ENCODE results near the gene LCP2. TPM values are rescaled to one million over a fixed set of nuclear protein-coding genes. Genes with fewer than 3 reads are reported as not detected.

The LCP2 gene
- total RNA-seq, 1 experiment from 2014 or later, result not detected

DNA sequence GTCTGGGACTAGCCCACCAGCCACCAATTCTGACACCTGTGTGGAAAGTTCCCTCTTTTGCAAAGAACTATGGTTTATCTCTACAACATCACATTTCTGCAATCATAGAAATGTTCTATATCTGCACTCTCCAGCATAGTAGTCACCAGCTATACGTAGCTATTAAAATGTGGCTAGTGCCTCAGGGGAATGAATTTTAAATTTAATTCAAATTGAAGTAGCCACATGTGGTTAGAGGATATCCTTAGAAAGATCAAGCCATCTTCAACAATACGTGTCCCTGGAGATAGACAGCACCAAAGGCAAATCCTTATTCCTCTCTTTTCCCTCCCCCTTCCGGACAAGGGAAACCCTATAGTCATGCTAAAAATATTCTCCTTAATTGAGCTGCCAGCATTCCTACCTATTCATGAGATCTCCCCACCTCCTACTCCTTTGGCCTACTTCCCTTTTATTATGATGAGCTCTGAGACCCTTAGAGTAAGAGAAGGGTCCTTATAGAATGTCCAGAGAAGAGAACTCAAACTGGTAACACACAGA is 11.1 kb downstream of the LCP2 start:
- intact Hi-C loops (cut with micrococcal nuclease; ENCODE audit: unreplicated experiment), result no loop called here
- TF ChIP-seq, protein P1, sequence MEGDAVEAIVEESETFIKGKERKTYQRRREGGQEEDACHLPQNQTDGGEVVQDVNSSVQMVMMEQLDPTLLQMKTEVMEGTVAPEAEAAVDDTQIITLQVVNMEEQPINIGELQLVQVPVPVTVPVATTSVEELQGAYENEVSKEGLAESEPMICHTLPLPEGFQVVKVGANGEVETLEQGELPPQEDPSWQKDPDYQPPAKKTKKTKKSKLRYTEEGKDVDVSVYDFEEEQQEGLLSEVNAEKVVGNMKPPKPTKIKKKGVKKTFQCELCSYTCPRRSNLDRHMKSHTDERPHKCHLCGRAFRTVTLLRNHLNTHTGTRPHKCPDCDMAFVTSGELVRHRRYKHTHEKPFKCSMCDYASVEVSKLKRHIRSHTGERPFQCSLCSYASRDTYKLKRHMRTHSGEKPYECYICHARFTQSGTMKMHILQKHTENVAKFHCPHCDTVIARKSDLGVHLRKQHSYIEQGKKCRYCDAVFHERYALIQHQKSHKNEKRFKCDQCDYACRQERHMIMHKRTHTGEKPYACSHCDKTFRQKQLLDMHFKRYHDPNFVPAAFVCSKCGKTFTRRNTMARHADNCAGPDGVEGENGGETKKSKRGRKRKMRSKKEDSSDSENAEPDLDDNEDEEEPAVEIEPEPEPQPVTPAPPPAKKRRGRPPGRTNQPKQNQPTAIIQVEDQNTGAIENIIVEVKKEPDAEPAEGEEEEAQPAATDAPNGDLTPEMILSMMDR (IDR thresholded peaks at IDR 0.05; ENCODE audit: insufficient read depth in 1 of 2, low read depth in 1 of 2, low read length in 1 of 2, severe bottlenecking in 1 of 2, unreplicated experiment in 1 of 2), result no peak
- H3K4me3 Mint-ChIP-seq (ENCODE audit: unreplicated experiment), result no peak overlapping the region
- POLR2A ChIA-PET, result no interaction called here
- H3K27me3 ChIP-seq (replicated peaks; ENCODE audit: control insufficient read depth, insufficient read depth, low read length), result no peaks in the 10 kb centered on the region
- no peak overlapping the region for H3K4me3 ChIP-seq (ENCODE audit: low read depth, low read length)
- H3K27ac Mint-ChIP-seq (ENCODE audit: unreplicated experiment), result no peak overlapping the region
- DNase-seq, result no peak
- peaks cover 32% of the 10 kb centered on the region for H3K27me3 Mint-ChIP-seq (ENCODE audit: insufficient read depth, unreplicated experiment)
- CTCF ChIA-PET, result no interaction called here
- peaks cover 7% of the 10 kb centered on the region for H3K9me3 ChIP-seq
- BruUV-seq (replicated peaks), result no TSS peak
- H3K36me3 ChIP-seq (ENCODE audit: control insufficient read depth, insufficient read depth, low read length), result no peaks in the 10 kb centered on the region
- H3K4me1 ChIP-seq, result no peaks in the 10 kb centered on the region
- H3K9me3 Mint-ChIP-seq (ENCODE audit: unreplicated experiment), result peaks cover 23% of the 10 kb centered on the region
- H3K36me3 Mint-ChIP-seq (ENCODE audit: insufficient read depth, unreplicated experiment), result no peaks in the 10 kb centered on the region
- no peaks in the 10 kb centered on the region for H3K4me1 Mint-ChIP-seq (ENCODE audit: low read depth, unreplicated experiment)

DNA sequence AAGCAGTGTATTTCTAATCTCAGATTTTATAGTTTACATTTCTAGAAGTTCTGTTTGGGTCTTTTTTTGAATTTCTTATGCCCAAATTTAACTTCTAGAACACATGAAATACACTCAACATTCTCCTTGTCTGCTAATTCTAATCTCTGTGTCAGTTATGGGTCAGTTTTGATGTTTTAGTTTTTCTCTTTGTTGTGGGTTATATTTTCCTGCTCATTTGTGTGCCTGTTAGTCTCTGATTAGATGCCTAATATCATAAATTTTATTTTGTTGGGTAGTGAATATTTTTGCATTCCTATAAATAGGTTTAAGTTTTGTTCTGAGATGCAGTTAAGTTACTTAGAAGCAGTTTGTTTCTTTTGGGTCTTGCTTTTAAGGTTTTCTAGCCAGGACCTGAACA is 12.4 kb downstream of the LCP2 start:
- Mint-ChIP-seq H3K27me3 (ENCODE audit: insufficient read depth, unreplicated experiment) (peaks cover 26% of the 10 kb centered on the region), H3K27ac (ENCODE audit: unreplicated experiment) (no peak overlapping the region), H3K4me1 (ENCODE audit: low read depth, unreplicated experiment) (no peaks in the 10 kb centered on the region), H3K36me3 (ENCODE audit: insufficient read depth, unreplicated experiment) (no peaks in the 10 kb centered on the region), H3K4me3 (ENCODE audit: unreplicated experiment) (no peak overlapping the region), H3K9me3 (ENCODE audit: unreplicated experiment) (peaks cover 11% of the 10 kb centered on the region)
- Histone ChIP-seq H3K4me1 (no peaks in the 10 kb centered on the region), H3K4me3 (ENCODE audit: low read depth, low read length) (no peak overlapping the region), H3K36me3 (ENCODE audit: control insufficient read depth, insufficient read depth, low read length) (no peaks in the 10 kb centered on the region), H3K9me3 (peaks cover 4% of the 10 kb centered on the region), H3K27me3 (replicated peaks; ENCODE audit: control insufficient read depth, insufficient read depth, low read length) (no peaks in the 10 kb centered on the region)
- BruUV-seq (replicated peaks), result no TSS peak
- CTCF ChIA-PET, result no interaction called here
- TF ChIP-seq, protein P1 (IDR thresholded peaks at IDR 0.05; ENCODE audit: insufficient read depth in 1 of 2, low read depth in 1 of 2, low read length in 1 of 2, severe bottlenecking in 1 of 2, unreplicated experiment in 1 of 2), result no peak
- intact Hi-C loops (cut with micrococcal nuclease; ENCODE audit: unreplicated experiment), result no loop called here
- DNase-seq, result no peak
- POLR2A ChIA-PET, result no interaction called here

DNA sequence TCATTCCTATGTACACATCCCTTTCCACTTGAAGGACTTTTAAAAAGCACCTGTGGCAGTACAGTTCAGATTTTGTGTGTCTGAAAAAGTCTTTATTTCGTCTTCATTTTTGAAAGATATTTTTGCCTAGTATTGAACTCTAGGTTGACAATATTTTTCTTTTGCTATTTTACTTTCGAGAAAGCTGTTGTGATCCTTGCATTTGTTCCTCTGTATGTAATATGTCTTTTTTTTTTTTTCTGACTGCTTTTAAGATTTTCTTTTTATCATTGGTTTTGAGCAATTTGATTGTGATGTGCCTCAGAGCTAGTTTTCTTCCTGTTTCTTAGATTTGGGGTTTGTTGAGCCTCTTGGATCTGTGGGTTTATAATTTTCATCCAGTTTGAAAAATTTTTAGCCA is 13.3 kb downstream of the LCP2 start:
- Histone ChIP-seq H3K9me3 (no peaks in the 10 kb centered on the region), H3K4me1 (no peaks in the 10 kb centered on the region), H3K36me3 (ENCODE audit: control insufficient read depth, insufficient read depth, low read length) (no peaks in the 10 kb centered on the region), H3K27me3 (replicated peaks; ENCODE audit: control insufficient read depth, insufficient read depth, low read length) (no peaks in the 10 kb centered on the region), H3K4me3 (ENCODE audit: low read depth, low read length) (no peak overlapping the region)
- TF ChIP-seq, protein P1 (IDR thresholded peaks at IDR 0.05; ENCODE audit: insufficient read depth in 1 of 2, low read depth in 1 of 2, low read length in 1 of 2, severe bottlenecking in 1 of 2, unreplicated experiment in 1 of 2), result no peak
- no peak for DNase-seq
- peaks cover 2% of the 10 kb centered on the region for H3K9me3 Mint-ChIP-seq (ENCODE audit: unreplicated experiment)
- H3K27ac Mint-ChIP-seq (ENCODE audit: unreplicated experiment), result no peak overlapping the region
- no peak overlapping the region for H3K4me3 Mint-ChIP-seq (ENCODE audit: unreplicated experiment)
- H3K4me1 Mint-ChIP-seq (ENCODE audit: low read depth, unreplicated experiment), result no peaks in the 10 kb centered on the region
- peaks cover 21% of the 10 kb centered on the region for H3K27me3 Mint-ChIP-seq (ENCODE audit: insufficient read depth, unreplicated experiment)
- POLR2A ChIA-PET, result no interaction called here
- no TSS peak for BruUV-seq (replicated peaks)
- H3K36me3 Mint-ChIP-seq (ENCODE audit: insufficient read depth, unreplicated experiment), result no peaks in the 10 kb centered on the region
- CTCF ChIA-PET, result no interaction called here
- intact Hi-C loops (cut with micrococcal nuclease; ENCODE audit: unreplicated experiment), result no loop called here
